ENCODE results near the gene FURIN. TPM values are rescaled to one million over a fixed set of nuclear protein-coding genes. Genes with fewer than 3 reads are reported as not detected.

The FURIN gene
- total RNA-seq, 2 experiments from 2014 or later: 4.9 to 10.3 TPM

- TF ChIP-seq EZH2phosphoT487 (IDR thresholded peaks at IDR 0.05; ENCODE audit: borderline replicate concordance, low read depth, low read length): no peak
- TF ChIP-seq, protein P1, sequence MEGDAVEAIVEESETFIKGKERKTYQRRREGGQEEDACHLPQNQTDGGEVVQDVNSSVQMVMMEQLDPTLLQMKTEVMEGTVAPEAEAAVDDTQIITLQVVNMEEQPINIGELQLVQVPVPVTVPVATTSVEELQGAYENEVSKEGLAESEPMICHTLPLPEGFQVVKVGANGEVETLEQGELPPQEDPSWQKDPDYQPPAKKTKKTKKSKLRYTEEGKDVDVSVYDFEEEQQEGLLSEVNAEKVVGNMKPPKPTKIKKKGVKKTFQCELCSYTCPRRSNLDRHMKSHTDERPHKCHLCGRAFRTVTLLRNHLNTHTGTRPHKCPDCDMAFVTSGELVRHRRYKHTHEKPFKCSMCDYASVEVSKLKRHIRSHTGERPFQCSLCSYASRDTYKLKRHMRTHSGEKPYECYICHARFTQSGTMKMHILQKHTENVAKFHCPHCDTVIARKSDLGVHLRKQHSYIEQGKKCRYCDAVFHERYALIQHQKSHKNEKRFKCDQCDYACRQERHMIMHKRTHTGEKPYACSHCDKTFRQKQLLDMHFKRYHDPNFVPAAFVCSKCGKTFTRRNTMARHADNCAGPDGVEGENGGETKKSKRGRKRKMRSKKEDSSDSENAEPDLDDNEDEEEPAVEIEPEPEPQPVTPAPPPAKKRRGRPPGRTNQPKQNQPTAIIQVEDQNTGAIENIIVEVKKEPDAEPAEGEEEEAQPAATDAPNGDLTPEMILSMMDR (conservative IDR thresholded peaks at IDR 0.05; ENCODE audit: low read length): no peak
- no TSS peak for BruUV-seq (replicated peaks)
- DNase-seq (ENCODE audit: low spot score): no peak
- H3K4me1 ChIP-seq (ENCODE audit: insufficient read depth, low read length, poor library complexity, severe bottlenecking): peaks cover 12% of the 10 kb centered on the region
- H3K4me2 ChIP-seq (ENCODE audit: low read length): no peak overlapping the region
- CTCF ChIA-PET (ENCODE audit: unreplicated experiment): no interaction called here
- H3K9me2 ChIP-seq (ENCODE audit: insufficient read depth, low read length): no peaks in the 10 kb centered on the region
- H3K36me3 ChIP-seq (ENCODE audit: insufficient read depth, low read length): no peaks in the 10 kb centered on the region
- intact Hi-C loops (cut with micrococcal nuclease; ENCODE audit: unreplicated experiment): no loop called here
- no peak overlapping the region for H3K27ac ChIP-seq (ENCODE audit: low read depth, low read length, poor library complexity, severe bottlenecking)
- POLR2A ChIA-PET: interaction anchor here (0.8 kb wide), 1 partner anchor 74 kb away, joined by 4 read pairs; no protein-coding TSS in a partner anchor
- H4K20me1 ChIP-seq (ENCODE audit: insufficient read depth, low read length): no peaks in the 10 kb centered on the region
- H3K9me3 ChIP-seq (ENCODE audit: low read length): no peaks in the 10 kb centered on the region
- H3K4me3 ChIP-seq (ENCODE audit: low read depth, low read length, poor library complexity, severe bottlenecking): no peak overlapping the region
- no peak overlapping the region for H2AFZ ChIP-seq (ENCODE audit: low read length)
- no peaks in the 10 kb centered on the region for H3K79me2 ChIP-seq (ENCODE audit: insufficient read depth, low read depth, low read length)
These were observed 15.2 kb downstream of the FURIN start for GRCh38 chr15:90883526-90883975.

GRCh38 chr15:90883976-90884718, 15.8 kb downstream of the FURIN start, which contains the start of gene FES:
TSS of gene FES (plus strand) at chr15:90884504. CDS start at chr15:90885046, 542 bp downstream.
- no peak within 1 kb of the TSS for H2AFZ ChIP-seq (ENCODE audit: low read length)
- H3K27ac ChIP-seq (ENCODE audit: low read depth, low read length, poor library complexity, severe bottlenecking): no peak within 1 kb of the TSS
- no TSS peak for BruUV-seq (replicated peaks)
- no peak within 1 kb of the TSS for H3K4me2 ChIP-seq (ENCODE audit: low read length)
- no peaks in the 10 kb centered on the region for H4K20me1 ChIP-seq (ENCODE audit: insufficient read depth, low read length)
- no peaks in the 10 kb centered on the region for H3K9me2 ChIP-seq (ENCODE audit: insufficient read depth, low read length)
- peaks cover 12% of the 10 kb centered on the region for H3K4me1 ChIP-seq (ENCODE audit: insufficient read depth, low read length, poor library complexity, severe bottlenecking)
- TF ChIP-seq, protein P1 (conservative IDR thresholded peaks at IDR 0.05; ENCODE audit: low read length): no peak
- no peak for TF ChIP-seq EZH2phosphoT487 (IDR thresholded peaks at IDR 0.05; ENCODE audit: borderline replicate concordance, low read depth, low read length)
- H3K79me2 ChIP-seq (ENCODE audit: insufficient read depth, low read depth, low read length): no peaks in the 10 kb centered on the region
- CTCF ChIA-PET (ENCODE audit: unreplicated experiment): no interaction called here
- POLR2A ChIA-PET: no interaction called here
- no peak within 1 kb of the TSS for H3K4me3 ChIP-seq (ENCODE audit: low read depth, low read length, poor library complexity, severe bottlenecking)
- H3K9me3 ChIP-seq (ENCODE audit: low read length): no peaks in the 10 kb centered on the region
- intact Hi-C loops (cut with micrococcal nuclease; ENCODE audit: unreplicated experiment): no loop called here
- DNase-seq (ENCODE audit: low spot score): no peak
- H3K36me3 ChIP-seq (ENCODE audit: insufficient read depth, low read length): no peaks in the 10 kb centered on the region
